Stimulated activated CD4-positive, alpha-beta T cell treated with anti-CD3 and anti-CD28 coated beads, Interleukin-15, amount 100 ng/mL, for 1 hour (primary cell): ENCODE measurements around the gene BCAT1.
"Not testable (repeated sequence)": the region's sequence is repeated elsewhere in the genome, so short reads cannot be mapped to it uniquely, and the experiment has no call there.

Experiments
- DNase-seq, 2 donors: peaks; one replicate each; pipeline ENCODE4 v3.0.0-alpha.2; 2020; ENCODE audit warnings: low read depth in 1 of 2, low spot score in 1 of 2

Gene BCAT1

GRCh38 chr12:24928533-24929306, 20.2 kb downstream of the BCAT1 start:
- not testable (repeated sequence) for DNase-seq

GRCh38 chr12:24928131-24928530, 20.8 kb downstream of the BCAT1 start:
- DNase-seq: no peak

DNA sequence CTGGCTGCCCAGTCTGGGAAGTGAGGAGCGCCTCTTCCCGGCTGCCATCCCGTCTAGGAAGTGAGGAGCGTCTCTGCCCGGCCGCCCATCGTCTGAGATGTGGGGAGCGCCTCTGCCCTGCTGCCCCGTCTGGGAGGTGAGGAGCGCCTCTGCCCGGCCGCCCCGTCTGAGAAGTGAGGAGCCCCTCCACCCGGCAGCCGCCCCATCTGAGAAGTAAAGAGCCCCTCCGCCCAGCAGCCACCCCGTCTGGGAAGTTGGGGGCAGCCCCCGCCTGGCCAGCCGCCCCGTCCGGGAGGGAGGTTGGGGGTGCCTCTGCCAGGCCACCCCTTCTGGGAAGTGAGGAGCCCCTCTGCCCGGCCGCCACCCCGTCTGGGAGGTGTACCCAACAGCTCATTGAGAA, 22.8 kb downstream of the BCAT1 start:
- not testable (repeated sequence) for DNase-seq

GRCh38 chr12:24922090-24922489, 26.8 kb downstream of the BCAT1 start:
- DNase-seq: no peak

DNA sequence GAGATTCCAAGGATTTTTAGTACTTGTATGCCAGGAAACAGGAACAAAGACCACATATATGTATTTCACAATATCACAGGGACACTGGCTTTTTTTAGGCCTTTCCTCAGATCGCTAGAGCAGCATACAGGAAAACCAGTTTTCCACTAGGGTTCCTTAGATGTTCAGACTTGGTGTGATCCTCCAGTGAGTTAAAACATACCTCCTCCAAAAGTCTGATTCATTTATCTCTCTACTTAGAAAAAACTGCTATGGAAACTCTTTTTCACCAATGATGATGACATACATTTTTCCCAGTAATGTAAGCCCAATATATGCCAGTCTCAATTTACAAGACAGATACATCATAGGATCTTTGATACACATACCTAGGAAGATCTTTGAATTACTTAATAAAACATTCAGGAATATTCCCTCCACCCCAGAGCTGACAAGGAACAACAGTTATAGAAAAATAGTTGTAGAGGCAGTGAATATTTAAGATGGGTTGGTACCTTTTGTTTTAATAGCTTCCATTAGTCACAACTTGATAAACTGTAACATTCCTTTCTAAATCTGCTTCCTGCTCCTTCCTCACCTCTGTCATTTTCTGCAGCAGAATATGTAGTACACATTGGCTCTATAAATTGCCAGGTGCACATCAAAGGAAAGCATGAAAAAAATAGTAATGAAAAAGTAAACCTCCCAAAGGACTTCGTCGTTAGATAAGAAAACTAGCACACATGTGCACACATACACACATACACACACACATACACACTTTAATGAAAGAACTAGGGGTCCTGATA, 27.5 kb downstream of the BCAT1 start:
- no peak for DNase-seq

- no peak for DNase-seq
Measured at GRCh38 chr12:24920141-24920540, 28.8 kb downstream of the BCAT1 start.

DNA sequence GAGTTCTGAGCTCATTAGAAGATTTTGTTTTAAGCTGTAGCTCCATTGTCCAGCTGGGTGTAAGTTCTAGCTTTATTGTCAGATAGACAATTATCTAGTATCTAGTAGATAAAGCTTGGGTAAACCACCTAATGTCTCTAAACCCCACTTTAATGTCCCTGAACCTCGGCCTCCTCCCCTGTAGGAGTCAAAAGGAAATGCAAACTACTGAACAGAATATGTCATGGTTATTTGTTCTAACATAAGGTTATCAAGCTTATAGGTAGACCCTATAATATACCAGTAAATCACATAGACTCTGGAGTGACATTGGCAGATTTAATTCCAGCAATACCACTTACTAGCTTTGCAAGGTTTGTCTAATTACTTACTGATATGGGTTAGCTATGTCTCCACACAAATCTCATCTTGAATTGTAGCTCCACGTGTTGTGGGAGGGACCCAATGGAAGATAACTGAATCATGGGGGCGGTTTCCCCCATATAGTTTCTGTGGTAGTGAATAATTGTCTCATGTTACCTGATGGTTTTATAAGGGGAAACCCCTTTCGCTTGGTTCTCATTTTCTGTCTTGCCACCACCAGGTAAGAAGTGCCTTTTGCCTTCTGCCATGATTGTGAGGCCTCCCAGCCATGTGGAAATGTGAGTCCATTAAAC, 29.4 kb downstream of the BCAT1 start:
- DNase-seq: no peak

DNA sequence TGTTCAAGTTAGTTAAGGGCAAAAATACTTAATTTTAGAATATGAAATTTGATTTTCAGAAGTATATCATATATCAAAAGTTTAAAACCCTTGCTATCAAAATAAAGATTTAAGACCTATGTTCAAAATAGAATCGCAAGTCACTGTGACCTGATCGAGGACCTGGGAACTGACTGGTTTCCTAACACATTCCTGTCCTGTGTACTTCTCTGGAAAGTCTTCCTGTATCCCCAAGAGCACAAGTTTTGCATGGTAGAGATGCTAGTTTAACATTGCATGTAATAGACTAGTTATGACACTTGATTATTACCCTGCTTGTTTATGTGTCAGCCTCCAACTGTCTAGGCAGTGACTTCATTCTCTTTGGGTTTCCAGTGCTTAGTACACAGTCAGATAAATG, 30.3 kb downstream of the BCAT1 start:
- no peak for DNase-seq

GRCh38 chr12:24915501-24915900, 33.4 kb downstream of the BCAT1 start:
- no peak for DNase-seq

DNA sequence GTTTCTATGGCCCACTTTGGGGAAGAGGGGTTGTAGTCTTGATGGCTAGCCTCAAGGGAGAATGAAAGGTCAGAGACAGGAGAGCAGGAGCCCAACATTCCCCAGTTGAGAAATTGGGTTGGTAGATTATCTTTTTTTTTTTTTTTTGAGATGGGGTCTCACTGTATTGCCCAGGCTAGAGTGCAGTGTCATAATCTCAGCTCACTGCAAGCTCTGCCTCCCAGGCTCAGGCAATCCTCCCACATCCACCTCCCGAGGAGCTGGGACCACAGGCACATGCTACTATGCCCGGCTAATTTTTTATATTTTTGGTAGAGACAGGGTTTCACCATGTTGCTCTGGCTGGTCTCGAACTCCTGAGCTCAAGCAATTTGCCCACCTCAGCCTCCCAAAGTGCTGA, 34.9 kb downstream of the BCAT1 start:
- DNase-seq: no peak

- no peak for DNase-seq
Measured at GRCh38 chr12:24913130-24913529, 35.8 kb downstream of the BCAT1 start.

- no peak for DNase-seq
Measured at GRCh38 chr12:24911271-24911791, 37.6 kb downstream of the BCAT1 start.

DNA sequence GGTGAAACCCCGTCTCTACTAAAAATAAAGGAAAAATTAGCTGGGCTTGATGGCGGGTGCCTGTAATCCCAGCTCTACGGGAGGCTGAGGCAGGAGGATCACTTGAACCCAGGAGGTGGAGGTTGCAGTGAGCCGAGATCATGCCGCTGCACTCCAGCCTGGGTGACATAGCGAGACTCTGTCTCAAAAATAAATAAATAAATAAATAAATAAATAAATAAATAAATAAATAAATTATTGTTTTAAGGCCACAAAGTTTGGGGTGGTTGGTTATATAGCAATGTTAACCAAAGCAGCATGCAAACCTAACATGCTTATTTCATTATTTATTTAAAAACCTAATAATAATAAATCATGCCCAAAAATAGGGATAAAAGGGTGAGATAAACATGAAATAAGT, 38.7 kb downstream of the BCAT1 start:
- DNase-seq: not testable (repeated sequence)

GRCh38 chr12:24909667-24910066, 39.2 kb downstream of the BCAT1 start:
- no peak for DNase-seq

- DNase-seq: no peak
Measured at GRCh38 chr12:24907464-24907863, 41.4 kb downstream of the BCAT1 start.

GRCh38 chr12:24906141-24906540, 42.8 kb downstream of the BCAT1 start:
- DNase-seq: no peak

DNA sequence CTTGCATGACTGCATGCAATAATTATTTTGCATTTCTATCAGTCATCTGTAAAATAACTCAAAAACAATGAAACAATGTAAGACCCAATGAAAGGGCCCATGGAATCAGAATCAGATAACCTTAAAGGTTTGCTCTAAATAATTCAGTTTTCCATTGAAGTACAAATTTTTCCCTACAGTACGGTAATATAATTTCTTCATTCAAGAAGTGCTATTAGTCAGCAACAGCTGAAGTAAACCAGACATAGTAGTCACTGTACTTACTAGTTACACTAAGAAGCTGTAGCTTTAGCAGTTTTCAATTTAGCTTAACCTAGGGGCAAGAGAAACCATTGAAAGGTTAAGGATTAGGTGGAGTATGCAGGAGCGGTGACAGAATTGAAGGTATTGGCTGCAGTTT, 43.5 kb downstream of the BCAT1 start:
- DNase-seq: no peak

GRCh38 chr12:24904871-24905270, 44.0 kb downstream of the BCAT1 start:
- DNase-seq: no peak

DNA sequence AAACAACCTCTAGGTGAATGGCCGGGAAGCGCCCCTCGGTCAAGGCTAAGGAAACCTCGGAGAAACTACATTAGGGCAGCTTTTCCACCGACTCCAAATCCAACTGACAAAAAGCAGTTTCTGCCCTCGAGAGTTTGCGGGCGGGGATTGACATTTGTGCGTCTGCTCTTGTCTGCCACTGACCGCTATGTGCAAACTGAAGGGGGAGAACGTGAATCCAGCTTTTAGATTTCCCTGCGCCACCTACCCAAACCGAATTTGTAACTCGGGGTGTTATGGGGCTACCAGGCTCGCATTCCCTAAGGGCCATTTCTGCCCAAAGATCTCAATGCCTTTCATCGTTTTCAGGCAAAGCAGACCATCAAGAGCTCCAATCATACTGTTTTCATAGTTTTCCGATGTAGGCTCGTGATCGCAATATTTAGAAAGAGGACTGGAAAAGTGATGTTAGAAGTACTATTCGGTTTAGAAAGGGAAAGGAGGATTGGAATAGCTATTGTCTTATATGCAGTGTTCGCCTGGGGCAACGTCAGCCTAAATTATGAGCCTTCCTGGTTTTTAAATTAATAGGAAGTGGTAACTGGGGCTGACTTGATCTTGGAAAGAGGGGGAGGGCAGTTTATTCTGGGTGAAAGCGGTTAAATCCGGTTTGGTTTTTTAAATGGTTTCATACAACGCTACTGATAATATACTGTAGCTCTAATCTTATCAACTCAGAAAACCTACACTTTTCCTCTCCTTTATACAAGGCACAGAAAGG, 45.4 kb downstream of the BCAT1 start:
- DNase-seq: no peak

GRCh38 chr12:24902511-24903328, 46.2 kb downstream of the BCAT1 start:
- no peak for DNase-seq
